ENCODE data around the gene TTC23L.

Gene TTC23L

DNA sequence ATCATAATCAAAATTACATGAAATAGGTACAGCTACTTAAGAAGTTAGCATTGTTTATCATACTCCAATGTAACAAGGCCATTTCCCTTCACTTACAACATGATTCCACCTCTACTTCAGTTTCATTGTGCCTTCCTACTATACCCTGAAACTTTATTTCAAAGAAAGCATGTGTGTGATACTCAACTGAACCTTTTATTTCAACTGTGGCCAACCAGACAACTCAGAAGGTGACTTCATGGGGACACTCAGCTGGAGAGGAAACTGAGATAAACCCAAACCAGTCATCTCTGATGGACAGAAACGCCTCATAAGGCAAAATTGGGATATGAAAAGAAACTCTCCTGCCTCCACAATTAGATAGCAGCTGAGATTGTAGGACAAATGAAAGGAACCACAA, 5.9 kb upstream of the TTC23L start:
- DNase-seq (ENCODE audit: low read depth in 2 of 2), result no peak

DNA sequence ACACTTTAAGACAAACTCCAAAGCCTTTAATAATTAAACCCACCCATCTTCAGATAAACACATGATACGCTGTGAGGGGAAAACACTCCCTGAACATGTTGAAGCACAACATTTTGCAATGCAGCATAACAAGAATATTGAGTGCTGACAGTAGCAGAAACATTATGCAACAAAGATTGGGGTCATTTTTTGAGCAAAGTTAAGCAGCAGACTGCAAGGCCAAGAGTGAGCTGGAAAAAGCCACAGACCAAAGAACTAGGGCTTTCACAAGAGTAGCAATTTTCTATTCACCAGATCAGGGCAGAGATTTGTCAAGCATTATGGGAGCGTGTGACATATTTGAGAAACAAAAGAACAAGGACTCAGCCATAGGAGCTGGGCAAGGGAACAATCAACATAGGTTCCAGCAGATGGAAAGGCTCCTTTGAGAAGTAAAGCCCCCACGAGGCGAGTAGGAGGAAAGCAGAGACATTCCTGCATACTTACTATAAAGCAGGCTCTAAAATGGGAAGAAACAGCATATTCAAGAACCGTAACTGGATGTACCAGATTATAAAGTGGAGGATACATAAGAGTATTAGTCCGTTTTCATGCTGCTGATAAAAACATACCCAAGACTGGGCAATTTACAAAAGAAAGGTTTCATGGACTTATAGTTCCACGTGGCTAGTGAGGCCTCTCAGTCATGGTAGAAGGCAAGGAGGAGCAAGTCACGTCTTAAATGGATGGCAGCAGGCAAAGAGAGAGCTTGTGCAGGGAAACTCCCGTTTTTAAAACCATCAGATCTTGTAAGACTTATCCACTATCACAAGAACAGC, 4.8 kb upstream of the TTC23L start:
- DNase-seq (ENCODE audit: low read depth in 2 of 2), result no peak

DNA sequence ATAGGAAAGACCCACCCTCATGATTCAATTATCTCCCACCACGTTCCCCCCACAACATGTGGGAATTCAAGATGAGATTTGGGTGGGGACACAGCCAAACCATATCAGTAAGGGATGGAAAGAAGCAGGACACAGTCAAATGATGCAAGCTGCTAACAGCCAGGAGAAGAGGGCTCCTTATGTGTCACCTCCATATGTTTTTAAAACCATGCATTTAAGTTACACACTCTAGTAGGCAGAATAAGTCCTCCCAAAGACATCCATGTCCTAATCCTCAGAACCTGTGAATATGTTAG, 4.2 kb upstream of the TTC23L start:
- no peak for DNase-seq (ENCODE audit: low read depth in 2 of 2)

DNA sequence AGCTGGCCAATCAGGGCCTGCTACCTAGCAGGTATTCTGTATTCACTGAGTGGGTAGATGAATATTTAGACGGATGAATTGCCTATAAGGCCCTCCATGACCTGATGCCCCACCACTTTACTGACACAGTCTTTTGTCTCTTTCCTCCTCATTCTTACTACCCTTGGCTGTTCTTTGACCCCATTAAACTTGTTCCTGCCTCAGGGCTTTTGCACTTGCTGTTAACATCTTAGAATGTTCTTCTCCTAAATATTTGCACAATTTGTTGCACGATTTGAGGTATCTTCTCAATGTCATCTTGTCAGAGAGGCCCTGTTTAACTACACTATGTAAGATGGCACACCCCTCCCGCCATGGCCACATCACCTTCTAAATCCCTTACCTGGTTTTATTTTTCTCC, 3.3 kb upstream of the TTC23L start:
- DNase-seq (ENCODE audit: low read depth in 2 of 2), result no peak

DNA sequence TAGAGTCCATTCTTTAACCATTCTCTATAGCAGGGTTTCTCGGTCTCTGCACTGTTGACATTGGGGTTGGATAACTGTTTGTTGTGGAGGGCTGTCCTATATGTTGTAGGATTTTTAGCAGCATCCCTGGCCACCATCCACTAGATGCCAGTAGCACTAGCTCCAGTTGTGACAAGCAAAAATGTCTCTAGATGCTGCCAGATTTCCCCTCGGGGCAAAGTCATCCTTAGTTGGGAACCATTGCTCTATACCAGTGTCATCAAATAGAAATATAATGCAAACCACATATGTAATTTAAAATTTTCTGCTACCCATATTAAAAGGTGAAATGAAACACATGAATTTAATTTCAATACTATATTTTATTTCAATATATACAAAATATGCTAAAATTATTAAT, 2.9 kb downstream of the TTC23L start:
- DNase-seq (ENCODE audit: low read depth in 2 of 2), result no peak

DNA sequence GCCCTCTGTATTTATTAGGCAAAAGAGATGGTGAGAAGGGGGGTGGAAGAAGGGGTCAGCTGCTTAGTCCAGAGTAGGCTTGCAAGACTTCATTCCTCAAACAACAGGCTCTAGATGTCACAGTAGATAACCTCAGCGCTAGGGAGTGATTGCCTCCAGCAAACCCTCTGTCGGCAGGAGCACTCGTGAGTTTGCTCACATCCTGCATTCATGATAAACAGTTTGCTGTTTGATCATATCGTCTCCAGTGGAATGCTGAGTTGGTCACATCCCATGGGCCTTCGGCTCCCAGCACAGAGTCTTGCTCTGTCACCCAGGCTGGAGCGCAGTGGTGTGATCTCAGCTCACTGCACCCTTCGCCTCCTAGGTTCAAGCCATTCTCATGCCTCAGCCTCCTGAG, 3.6 kb downstream of the TTC23L start:
- no peak for DNase-seq (ENCODE audit: low read depth in 2 of 2)

DNA sequence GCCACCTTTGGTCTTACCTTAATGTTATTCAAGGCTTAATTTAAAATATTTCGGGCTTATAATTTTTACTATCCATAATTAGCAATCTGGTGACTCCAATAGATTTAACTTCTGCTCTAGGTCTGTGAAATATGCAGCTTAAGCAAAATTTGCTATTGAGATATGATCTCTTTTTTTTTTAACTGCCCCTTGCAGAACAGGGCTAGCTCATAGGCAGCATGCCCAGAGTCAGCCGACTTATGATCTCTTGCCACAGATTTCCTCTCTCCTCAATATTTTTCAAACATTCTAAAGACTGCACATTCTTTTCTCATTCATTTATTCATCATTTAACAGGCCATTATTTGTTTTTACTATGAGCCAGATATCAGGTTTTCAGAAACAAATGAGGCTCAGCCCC, 4.5 kb downstream of the TTC23L start:
- DNase-seq (ENCODE audit: low read depth in 2 of 2), result no peak

DNA sequence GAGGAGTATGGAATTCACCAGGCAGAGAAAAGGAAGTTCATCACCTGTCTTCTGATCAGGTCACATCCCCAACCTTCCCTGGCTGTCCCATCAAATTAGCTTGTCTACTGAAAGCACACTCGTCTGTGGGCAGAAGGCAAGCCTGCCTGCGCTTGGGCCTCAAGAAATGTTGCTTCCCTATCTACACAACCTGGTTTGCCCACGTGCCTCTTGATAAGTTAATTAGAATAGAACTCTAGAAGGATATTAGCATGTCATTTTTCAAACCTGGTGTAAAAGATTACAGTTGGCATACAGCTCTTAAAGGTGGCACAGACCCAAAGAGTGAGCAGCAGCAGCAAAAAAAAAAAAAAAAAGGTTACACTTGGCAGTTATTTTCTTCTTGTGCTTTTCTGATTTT, 5.1 kb downstream of the TTC23L start:
- DNase-seq (ENCODE audit: low read depth in 2 of 2), result no peak

DNA sequence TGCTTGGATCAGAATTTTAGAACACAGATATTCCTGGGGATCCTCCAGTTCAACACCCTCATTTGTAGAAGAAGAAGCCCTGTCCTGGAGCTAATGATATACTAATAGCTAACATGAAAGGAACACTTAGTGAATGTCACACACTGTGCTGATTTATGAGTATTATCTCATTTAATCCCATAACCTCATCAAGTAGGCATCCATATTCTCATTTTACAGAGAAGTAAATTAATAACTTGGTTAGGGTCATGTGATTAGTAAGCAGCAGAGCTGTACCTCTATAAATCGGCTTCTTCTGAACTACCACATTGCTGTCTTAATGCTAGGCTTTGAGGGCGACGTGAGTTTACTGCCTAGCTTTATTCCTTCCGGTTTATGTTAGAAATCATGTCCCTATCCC, 6.0 kb downstream of the TTC23L start:
- no peak for DNase-seq (ENCODE audit: low read depth in 2 of 2)

DNA sequence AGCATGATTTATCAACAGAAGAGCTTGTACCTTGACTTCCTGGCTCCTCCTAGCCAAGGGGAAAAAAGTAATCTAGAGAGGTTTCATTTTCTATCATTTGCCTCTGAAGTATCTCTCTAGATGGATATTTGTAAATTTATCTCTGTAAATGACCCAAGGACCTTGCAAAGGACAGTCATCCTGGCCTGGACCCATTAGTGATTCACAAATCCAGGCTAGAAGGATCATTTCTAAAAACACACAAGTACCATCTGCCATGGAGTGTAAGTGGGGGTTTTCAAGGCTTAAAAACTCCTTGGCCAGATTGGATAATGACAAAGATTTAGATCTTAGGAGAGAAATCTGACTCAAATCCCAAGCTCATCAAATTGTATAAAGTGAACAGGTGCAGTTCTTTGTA, 8.1 kb downstream of the TTC23L start:
- DNase-seq (ENCODE audit: low read depth in 2 of 2), result no peak

DNA sequence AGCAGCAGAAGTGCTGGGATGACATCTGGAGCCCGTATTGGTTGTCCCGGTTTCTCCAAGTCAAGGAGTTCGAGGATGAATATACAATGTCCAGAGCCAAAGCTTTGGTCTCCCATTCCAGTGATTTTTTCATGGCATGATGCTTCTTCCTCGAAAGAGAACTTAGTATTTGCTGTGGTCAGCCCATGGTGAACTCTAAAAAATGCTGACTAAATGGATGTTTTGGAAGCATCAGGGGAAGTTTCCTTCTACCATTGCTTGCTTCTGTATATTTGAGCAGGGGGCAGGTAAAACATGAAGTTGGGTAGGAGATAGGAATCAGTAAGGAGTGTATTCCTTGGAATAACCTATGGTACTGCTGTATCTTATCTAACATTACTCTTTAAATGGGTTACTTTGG, 8.6 kb downstream of the TTC23L start:
- DNase-seq (ENCODE audit: low read depth in 2 of 2), result no peak

DNA sequence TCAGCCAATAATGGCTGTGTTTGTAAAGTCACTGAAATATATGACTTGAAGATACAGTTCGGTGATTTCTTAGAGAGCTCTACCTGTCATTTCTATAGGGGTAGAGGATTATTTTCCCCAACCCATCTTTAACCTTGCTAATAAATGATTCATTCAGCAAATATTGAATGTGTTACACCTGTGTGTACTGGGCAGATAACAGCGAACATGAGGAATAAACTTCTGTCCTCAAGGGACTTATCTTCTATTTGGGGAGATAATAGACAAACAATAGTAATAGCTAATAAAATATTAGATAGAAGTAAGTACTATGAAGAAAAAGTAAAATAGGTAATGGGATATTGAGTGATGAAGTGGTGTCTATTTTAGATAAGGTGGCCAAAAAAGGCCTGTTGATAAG, 9.3 kb downstream of the TTC23L start:
- DNase-seq (ENCODE audit: low read depth in 2 of 2), result no peak

DNA sequence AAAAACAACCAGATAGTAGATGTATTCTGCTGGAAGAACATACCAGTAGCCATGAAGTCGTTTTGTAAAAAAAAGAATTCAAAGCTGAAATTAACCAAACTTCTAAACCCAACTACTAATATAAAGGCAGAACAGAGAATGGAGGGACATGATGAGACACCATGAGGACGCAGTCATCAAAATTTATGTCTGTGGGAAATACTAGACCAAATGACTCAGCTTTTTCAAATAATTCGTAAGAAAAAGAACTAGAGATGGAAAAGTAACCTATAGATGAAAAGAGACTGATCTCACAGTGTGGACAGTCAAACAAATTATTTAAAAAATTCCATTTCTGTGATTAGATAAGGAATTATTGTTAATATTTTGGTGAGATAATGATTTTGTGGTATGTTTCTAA, 10.3 kb downstream of the TTC23L start:
- no peak for DNase-seq (ENCODE audit: low read depth in 2 of 2)

DNA sequence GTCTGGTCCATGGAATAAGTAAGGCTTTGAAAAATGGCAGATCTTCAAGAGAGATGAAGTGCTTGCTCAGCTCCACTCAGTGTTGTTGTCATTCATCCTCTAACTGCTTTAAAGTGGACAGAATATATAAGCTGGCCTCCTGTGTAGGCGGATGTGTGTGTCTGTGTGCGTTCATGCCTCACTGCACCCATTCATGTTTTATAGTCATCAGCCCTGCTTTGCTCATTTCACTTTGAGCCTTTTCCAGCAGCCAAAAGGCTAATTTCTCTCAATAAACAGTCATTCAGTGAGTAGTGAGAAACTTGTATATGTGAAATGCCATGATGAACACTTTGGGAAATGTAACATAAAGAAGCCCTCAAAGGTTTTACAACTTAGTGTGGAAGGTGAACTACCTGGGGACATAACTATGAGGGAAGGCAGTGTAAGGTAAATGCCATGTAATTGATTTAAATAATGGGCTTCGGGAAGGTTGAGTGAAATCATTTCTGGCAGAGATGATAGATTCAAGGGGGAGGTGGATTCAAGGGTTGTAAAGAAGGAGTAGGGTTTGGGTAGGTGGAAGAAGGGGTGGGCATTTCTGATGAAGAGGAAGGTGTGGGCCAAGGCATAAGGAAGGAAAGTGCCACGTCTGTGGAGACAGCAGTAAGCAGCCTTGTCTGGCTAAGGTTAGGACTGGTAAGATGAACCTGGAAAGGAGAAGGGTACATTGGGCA, 15.7 kb downstream of the TTC23L start:
- DNase-seq (ENCODE audit: low read depth in 2 of 2), result no peak

DNA sequence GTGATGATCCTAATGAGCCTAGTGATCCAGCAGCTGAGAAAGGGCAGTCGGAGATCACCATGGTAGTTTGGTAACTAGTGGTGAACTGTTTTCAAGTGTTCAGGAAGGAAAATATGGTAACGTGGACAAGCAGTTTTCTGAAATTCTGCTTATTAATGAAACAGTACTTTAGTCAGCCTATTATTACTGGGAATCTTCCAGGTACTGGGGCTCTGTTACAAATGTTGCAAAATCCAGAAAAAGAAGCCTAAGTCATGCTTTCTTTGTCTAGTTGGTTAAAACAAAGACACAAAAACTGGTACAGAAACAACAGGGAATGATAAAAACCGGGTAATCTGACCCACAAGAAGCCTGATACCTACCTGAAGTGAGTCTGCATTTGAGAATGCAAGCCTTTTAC, 18.2 kb downstream of the TTC23L start:
- no peak for DNase-seq (ENCODE audit: low read depth in 2 of 2)

DNA sequence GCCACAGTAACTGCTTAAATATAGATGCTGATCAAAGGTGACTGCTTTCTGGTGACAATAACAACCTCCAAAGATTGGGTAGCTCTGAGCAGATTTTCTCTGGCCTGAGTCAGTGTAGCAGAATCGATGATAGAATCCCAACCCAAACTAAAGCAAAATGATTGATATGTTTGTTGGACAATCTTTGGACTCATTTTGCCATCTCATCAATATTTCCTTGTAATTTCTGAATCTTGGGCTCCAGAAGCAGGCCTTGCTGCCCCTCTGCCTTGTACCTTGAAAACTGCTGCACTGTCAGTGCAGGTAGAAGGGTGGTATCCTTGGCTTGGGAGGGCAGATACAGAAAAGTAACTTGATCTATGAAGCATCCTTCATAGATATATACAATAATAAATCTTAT, 18.9 kb downstream of the TTC23L start:
- no peak for DNase-seq (ENCODE audit: low read depth in 2 of 2)

DNA sequence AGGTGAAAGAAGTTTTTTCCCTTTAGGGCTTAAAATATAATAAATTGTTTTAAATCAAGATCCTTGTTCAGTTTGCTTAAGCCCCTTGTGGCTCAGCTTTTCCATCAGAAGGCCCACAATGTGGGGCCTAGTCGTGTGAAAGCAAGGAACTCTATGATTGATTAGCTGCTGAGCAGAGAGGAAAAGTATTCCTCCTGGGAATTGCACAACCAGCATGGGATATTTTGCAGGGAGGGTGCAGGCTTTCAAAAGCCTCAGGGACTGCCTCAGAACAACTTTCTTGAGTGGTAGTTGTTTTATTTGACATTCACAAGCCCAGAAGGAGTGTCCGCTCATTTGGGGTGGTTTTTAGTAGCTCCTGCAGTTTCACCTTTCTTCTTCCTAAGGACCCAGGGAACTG, 19.8 kb downstream of the TTC23L start:
- DNase-seq (ENCODE audit: low read depth in 2 of 2), result no peak

DNA sequence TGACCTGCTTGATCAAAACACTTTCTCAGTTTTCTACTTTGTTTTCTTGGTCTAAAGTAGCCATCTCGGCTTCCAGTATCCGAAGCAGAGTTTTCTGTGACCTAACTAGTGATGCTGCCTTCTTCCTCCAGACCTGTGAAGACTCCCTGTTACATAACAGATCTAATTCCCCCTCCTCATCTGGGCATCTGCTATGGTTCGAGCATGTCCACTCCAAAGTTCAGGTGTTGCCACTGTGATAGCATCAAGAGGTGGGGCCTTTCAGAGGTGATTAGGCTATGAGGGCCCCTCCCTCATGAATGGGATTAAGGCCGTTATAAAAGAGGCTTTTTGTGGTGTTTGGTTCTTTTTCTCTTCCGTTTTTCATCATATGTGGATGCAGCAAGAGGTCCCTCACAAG, 20.3 kb downstream of the TTC23L start:
- no peak for DNase-seq (ENCODE audit: low read depth in 2 of 2)

DNA sequence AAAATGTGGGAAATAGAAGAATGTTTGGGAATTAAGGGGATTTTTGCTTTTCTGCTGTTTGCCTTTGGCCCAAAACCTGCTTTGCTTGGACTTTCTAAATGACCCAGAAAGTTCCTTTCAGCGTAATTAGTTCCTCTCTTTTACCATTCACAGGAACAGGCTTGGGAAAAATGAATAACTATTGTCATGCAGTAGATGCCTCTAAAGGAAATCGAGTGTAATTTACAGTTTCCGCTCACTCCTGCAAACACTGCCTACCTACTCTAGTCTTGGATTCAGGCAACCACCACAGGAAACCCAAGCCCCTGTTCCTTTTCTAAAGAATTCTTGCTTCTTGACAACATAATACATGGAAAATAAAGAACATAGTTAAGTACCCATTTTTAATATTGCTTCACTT, 25.0 kb downstream of the TTC23L start:
- DNase-seq (ENCODE audit: low read depth in 2 of 2), result no peak

DNA sequence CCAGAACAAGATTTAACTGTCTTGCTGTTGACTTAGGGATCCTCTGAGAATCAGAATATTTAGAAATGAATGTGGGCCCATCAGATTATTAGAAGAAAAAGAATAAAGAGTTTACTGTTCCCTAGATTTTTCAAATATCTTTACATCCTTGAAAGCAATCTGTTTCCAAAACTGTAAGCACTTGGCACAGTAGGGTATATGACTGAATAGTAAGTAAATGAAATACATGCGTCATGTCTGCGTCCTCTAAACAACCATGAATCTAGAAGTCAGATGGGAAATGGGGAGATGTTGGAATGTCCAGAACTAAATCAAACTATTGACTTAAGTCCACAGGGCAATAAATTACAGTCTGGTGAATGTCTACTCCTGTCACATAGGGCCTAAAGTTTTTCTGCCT, 26.1 kb downstream of the TTC23L start:
- DNase-seq (ENCODE audit: low read depth in 2 of 2), result no peak

DNA sequence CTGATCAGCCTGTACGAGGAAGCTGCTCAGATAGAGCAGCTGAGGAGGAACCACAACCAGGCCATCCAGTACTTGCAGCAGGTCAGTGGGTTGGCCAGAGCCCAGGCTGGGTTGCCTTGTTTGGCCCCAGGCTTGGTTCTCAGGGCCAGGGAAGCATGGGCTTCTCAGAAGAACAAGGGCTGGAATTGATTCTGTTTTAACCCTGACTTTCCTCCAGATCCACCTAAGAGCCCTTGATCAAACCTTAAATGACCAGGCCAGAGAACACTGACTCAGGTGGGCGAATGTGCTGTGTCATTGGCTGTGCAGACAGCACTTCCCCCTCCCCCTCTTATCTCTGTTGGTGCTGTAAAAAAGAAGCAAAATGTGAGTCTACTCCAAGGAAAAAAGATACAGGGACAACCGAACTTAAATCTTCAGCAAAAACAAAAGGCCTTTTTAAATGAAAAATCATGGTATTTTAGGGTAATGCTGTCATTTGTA, 28.1 kb downstream of the TTC23L start:
- no peak for DNase-seq (ENCODE audit: low read depth in 2 of 2)

DNA sequence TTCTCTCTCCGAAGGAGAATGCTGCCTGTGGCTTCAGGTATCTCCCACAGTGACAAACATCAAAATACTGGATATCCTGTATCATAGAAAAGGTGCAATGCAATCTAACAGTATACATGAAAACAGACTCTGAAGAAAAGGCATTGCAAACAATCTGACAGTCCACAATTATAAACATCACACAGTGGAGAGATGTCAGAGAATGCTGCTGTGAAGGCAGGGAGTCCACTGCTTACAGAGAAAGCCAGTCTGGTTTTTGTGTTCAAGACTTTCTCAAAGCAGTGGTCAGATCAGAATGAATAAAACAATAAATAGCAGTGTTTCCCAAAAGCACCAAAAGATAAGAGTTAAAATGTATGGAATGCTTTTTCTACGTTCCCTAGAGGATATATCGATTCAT, 28.7 kb downstream of the TTC23L start:
- DNase-seq (ENCODE audit: low read depth in 2 of 2), result no peak

DNA sequence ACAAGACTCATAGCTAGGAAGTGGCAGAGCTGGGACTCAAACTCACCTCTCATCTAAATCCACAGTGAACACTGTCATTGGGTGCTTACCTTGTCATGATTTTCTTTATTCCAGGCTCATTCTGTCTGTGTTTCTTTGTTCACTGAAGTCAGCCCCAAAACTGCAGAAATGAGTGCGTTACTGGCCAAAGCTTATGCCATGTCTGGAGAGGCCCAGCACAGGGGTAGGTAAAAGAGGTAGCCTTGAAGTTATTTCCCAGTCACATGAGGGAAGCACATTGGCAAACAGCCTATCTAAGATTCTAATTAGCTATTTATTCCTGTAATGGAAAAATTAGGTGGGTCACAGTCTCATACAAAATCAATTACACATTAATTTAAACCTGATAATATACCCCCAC, 29.8 kb downstream of the TTC23L start:
- no peak for DNase-seq (ENCODE audit: low read depth in 2 of 2)

DNA sequence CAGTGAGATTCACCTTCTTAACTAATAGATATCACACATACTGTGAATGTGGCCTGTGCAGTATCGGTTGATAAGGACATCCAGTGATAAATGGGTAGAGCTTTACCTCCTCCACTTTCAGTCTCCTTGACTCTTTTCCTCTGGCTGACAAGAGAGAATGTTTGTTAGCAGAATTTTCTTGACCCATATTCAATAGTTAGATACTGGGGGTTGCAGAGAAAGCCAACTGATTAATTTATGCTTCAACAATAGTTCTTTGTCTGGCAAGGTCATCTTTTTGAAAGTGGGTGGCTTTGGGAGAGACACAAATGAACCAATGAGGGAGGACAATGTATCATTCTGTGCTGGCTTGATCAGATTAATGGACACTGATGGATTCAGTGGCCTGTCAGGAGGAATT, 30.3 kb downstream of the TTC23L start:
- DNase-seq (ENCODE audit: low read depth in 2 of 2), result no peak

Measured in stimulated activated CD8-positive, alpha-beta memory T cell treated with anti-CD3 and anti-CD28 coated beads, Interleukin-2, amount 100 ng/mL, for 48 hours (primary cell).